Activated CD4-positive, alpha-beta T cell treated with anti-CD3 and anti-CD28 coated beads for 24 hours (primary cell): ENCODE data around the gene MSI2.

Experiments
- DNase-seq, 2 donors: peaks; one replicate each; pipeline ENCODE4 v3.0.0-alpha.2; 2020; ENCODE audit warnings: low read depth in 2 of 2

Gene MSI2

DNA sequence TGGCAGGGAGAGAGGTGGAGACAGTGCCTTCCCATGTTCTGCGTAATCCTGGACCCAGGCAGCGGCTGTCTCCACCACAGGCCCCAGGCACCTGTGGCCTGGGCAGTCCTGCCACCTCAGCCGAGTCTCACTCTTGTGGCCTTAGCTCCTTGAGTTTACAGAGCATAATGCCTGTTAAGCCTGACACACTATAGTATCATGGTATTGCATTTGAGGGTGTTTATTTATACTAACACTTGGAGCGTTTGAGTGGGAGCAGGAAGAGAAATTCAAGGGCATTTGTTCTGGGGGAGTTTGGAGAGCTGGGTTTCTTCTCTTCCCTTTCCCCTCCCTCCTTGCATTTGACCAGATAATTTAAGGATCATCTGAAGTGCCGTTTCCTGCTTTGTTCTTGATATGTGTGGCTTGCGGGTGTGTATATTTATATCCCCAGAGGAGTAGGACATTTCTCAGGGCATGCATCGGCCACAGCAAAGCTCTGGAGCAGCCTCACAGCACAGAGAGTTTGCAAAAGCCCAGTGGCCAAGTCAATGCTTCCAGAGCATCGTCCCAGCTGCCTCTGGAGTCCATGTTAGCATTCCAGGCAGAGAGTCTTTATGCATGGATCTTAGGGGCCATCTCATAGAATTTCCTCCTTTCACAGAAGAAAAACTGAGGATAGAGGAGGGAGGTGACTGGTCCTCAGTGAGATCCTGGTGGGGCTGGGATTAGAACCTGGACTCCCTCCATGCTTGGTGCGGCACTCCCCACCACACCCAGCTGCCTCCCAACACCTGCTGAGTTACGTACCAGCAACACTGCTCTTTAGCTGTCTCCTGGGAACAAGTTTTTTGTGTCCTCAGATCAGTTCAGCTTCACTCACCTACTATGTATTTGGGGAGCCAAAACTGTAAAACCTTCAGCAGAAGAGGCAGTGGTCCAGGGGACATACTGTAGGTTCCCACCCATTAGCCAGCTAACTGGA lies 266.0 kb downstream of the MSI2 start:
- no peak for DNase-seq

DNA sequence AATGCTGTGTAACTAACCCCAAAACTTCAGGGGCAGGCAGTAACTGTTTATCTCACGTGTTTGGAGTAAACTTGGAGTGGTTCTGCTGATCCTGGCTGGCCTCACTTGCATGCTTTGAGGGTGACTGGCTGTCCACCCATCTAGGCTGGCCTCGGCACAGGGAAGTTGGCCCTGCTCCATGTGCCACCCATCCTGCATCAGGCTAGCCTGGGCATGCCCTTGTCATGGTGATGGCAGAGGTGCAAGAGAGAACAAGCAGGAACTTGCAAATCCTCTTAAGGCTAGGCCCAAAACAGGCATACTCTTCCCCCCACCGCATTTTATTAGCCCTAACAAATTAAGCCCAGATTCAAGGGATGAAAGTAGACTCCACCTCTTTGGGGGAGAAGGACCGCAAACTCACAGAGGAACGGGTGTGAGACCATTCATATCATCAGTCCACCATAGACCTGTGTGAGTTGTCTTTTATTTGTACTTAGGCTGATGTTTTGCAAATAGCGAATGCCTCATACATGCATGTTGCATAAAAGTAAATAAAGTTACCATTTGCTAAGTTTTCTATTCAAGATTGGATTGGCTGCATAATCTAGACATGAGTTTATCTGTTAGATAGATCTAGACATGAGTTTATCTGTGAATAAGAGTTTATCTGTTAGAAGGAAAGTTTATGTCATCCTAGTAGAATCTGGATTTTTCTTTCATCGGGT lies 267.8 kb downstream of the MSI2 start:
- no peak for DNase-seq

DNA sequence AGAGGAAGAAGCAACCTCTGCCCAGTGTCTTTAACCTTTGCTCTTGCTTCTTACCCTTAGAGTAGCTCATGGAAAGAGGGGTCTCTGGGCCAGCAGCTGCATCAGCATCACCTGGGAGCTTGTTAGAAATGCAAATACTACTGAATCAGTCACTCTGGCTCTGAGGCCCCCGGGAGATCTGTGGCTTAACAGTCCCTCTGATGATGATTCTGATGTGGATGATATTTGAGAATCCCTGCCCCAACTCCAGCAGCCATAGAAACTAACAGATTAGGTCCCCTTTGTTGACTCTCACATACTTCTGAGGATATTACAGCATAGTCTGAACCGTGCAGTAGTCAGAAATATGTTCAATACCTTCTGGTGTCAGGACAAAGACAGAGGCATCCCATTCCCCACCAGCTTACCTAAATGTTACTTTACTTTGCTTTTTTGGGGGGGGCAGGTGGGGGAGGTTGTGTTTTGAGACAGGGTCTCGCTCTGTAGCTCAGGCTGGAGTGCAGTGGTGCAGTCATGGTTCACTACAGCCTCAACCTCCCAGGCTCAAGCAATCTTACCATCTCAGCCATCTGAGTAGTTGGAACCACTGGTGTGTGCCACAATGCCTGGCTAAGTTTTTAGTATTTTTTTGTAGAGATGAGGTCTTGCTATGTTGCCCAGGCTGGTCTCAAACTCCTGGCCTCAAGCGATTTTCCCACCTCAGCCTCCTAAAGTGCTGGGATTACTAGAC lies 268.7 kb downstream of the MSI2 start:
- no peak for DNase-seq

DNA sequence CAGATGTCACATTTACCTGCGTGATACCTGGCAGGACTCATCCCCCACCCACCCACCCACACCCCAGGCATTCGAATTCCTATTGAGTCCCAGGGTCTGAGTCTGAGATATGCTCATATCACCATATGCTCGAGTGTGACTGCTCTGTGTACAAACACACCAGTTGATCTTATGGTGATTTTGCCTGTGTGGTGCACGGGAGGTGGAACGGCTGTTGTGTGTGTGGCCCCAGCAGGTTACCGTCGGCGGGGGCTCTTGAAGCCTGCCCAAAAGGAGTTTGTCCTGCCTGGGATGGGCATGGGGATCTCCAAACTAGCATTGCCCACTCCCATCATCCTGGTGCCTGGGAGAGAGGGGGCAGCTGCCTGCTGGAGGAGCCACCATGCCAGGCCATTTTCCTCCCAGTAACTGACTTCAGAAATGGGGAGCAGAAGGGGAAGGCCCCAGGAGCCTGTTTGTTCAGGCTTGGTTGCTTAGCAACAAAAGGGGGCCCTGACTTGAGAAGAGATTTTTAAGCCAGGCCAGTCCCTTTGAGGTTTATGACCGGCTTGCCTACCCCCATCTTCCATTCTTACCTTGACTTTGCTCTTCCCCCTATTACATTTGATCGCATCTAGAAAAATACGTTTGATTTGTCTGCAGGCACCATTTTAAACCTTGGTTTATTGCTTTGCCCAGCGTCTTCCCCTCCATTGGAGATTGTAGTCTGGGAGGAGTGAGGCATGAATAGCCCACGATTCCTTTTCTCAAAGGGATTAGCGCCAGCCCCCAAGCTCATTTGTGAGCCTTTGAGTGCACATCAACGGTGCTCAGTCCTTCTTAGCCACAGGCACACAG lies 271.1 kb downstream of the MSI2 start:
- no peak for DNase-seq

DNA sequence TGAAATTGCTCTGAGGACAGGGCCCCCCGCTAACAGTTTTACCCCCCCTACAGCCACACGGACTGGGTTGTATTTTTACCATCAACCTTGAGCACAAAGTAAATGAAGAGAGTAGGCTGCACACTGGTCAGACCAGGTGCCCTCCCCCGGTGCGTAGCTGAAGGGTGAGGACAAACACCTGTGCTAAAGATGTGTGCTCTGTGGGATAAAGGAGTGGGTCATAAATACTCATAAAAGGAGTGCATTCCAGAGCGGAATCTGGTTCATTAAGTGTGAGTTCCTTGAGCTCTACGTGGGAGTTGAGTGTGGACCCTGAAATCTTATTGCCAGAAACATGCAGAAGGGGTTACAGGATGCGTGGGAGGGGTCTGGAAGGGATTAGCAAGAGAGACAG lies 271.7 kb downstream of the MSI2 start:
- no peak for DNase-seq

DNA sequence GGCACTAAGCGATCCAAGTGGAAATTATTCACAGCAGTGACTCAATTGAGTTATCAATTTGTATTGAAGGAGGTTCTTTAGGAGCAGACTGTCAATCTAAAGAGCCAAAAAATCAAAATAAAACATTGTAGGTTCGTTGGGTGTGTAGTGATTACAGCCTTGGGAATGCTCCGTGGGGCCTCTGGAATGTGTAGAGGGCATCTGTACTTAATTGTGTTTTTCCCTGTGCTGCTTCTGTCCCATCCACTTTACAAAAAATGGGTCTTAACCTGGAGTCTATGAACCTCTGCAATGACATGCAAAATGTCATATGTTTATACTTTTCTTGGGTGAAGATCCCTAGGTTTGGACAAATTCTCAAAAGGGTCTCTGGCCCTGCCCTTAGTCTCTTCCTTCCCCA lies 273.7 kb downstream of the MSI2 start:
- DNase-seq, result no peak

DNA sequence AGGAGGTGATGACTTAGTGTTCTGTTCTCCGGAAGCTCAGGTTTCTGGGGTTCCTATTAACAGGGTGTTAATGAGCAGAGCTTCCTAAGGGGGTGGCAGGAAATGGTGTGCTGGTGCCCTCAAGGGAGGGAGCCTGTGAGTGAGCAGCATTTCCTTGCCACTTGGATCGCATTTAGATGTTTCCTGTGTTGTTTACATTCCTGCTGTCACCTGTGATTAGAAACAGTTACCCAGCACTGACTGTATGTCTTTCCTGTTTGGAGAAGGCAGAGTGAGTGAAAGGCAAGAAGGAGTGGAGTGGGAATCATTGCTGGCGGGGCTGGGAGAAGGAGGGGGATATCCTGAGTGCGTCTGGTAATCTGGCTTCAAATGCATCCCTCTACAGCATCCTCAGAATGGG lies 274.2 kb downstream of the MSI2 start:
- DNase-seq, result no peak

DNA sequence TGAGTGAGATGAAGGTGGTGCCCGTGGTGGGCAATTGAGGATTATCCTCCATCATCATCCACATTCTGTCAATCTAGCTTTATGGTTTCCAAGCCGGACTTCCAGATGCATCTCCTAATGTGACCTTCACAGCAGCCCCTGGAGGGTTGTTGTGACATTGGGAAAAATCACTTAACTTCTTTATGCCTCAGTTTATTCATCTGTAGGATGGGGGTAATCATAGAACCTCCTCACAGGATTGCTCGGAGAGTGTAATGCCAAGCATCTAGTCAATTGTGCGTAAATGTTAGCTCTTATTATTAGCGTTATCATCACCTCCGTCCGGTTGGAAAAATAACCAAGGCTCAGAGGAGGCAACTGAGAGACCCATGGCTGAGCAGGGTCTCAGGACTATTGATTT lies 274.8 kb downstream of the MSI2 start:
- DNase-seq, result no peak

DNA sequence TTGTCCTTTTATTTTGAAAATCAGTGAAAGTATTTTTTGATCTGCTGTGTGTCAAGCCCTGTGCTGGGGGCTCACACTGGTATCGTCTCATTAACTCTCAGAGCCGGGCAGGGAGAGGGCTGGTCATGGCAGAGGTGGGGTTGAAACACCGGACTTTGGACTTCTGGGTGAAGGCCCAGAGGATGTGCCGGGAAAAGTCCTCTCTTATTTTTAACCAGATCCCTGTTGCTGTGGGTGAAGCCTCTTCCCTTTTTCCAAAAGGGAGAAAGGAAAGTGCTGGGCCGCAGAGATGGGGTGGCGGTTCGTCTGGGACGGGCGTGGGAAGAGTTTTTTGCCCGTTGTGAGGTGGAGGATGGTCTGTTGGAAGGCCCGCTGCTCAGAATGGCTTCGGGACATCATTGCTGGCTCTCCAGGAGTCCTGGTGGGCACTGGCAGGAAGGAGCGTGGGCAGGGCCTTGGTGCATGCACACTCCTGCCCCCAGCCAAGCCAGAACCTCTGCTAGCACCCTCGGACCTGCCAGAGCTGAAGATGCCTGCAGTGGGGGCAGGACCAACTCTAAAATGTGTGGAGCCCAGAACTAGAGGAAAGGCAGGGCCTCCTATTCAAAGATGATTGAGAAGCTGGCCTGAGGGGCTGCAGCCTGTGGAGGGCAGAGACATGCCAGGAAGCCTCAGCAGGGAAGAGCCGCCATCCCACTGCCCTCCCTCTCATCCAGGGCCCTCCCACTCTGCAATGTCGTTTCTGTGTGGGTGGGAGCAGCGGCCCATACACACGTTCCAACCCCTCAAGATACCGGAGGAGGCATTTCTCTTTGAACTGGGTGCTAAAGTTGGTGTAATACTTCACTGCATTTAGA lies 275.6 kb downstream of the MSI2 start:
- DNase-seq, result no peak

DNA sequence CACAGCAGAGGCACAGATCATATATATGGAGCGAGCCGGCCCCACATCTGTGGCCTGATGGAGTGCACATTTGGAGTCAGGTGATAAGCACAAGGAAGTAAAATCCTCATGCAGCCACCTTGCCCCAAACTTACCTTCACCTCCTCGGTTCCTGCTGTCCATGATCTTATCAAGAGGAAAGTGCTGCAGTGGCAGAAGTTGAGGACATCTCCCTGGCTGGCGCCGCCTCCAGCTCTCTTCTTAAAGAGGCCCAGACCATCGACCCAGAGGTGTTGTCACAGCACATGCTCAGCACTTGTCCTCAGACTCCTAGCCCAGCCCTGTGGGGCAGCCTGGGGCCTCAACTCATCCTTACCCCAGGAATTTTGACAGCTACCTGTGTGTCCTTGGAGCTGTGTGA lies 276.2 kb downstream of the MSI2 start:
- DNase-seq, result no peak

DNA sequence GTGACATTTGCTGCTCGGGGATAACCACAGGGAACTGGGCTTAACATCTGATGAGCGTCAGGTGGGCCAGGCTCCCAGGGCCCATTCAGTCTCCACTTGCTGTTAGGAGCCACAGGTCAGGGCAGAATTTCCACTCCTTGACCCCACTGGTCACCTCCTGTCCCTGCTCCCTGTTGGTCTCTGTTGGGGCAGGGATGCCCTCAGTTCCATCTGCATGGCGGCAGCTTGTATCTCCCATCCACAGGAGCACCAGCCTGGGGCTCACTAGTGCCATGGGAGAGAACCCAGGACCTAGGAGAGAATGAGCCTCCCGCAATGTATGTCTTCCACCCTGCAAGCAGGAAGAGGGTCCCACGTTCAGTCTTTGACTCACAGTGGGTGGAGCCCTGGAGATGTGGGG lies 276.6 kb downstream of the MSI2 start:
- no peak for DNase-seq

DNA sequence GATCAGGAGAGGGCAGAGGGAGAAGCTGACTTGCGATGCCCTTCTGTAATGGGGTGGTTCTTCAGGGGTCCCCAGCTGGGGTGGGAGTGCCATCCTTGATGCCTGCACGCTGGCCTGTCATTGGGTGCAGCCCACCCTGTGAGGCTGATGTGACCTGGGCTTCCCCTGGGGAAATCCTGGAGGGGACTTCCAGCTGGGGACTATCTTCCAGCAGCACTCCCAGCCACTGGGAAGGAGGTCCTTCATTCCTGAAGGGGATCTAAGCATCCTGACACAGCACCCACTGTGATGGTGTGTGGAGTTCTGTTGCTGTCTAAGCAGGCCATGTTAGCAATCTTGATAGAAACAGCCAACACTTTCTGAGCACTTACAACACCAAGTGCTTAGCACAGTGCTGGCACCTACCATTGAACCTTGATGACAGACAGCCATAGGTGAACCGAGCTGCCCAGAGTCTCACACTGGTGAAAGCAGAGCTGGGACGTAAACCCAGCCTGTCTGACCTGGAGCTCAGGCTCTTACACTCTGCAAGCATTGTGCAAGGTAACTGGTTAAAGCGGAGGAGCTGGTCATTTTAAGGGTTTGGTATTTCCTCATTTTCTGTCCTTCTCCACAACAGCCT lies 277.5 kb downstream of the MSI2 start:
- DNase-seq, result no peak

DNA sequence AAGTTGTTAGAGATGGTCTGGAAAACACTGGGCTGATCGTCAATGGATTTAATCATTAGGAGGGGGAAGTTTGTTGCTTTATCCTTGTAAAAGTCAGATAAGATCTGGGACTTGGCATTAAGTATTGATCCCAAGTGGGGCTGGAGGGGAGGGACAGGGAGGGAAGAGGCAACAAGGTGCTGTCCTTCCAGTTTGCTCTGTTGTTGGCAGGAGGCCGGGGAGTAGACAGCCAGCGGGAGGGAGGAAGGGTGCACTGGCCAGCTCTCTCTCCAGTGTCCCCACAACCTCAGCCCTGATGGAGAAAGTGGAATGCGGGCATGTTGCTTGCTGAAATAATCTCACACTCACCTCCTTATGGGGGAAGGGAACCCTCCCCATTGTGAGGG lies 278.5 kb downstream of the MSI2 start:
- no peak for DNase-seq

DNA sequence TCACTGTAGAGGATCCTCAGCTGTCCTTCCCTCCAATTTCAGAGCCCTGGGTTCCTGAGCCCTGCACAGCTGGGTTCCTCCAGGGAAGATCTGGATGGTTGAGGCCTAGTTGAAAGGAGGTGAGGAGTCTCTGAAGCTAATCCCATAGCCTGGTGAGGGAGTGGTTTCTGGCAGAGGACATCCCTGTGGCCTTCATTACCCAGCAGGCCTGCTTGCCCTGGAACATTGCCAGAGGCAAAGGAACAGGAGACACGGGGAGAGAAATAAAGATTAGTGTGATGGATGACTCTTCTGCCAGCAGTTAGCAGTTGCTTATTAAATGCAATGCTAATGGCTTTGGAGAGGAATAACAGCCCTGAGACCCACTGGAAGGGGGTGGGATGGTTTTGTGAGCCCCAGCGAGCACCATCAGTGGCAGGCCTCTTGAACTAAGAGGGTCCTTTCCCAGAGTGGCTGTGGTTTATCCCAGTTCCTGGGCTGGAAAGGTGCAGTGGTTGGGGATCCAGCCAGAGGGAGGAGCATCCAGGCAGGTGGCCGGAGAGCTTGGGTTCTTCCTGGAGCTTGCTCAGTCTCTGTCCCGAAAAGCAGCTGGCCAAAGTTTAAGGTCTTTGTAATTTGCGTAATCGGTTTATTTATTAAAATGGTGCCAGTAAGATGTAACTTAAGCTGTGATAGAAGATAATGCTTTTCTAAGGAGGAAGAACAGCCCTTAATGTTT lies 279.1 kb downstream of the MSI2 start:
- DNase-seq, result no peak

DNA sequence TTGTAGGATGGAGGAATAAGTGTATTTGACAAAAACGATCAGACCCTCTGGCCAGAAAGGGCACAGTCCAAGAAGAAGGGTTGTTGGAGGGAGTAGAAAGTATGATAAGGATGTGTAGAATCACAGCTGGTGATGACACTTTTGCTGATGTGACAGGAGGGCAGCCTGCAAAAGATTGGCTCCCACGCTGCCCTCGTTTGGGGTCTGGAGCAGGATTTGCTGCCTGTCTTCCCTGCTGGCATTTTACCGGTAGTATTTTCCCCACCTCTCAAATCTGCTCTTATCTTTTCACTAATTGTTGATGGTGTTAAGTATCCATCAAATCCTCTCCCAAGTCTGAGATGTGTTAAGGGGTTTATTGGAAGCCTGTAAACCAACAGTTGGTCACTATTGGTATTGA lies 280.0 kb downstream of the MSI2 start:
- DNase-seq, result no peak

DNA sequence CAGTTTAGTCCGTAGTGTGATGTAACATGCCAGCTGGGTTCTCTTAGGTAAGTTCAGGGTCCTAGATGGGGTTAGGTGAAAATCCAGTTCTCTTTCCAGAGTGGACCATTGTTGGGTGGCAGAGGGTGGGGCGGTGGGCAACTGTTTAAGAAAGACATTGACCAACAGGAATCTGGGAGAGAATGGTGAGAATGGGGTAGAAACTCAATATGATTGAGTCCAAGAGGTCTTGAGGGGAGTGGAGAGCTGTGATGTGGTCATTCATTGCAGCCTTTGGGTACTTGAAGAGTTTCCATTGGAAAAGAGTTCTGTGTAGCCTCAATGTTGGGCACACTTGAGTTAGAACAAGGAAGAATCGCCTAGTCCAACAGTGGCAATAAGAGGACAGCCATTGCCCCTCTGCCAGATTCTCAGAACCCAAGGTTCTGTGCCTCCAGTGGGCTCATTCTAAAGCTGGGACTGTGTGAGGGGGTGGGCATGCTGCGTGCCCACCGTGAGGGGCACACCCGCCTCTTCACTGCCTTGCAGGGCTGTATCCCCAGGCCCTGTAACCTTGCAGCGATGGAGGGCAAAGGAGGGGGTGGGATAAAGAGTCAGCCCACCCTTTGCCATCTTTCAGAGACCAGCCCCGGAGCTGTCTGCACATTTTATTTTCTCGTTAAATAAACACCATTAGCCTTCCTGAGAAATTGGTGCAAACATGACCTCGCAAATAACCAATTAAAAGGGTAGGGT lies 280.6 kb downstream of the MSI2 start:
- DNase-seq, result no peak

DNA sequence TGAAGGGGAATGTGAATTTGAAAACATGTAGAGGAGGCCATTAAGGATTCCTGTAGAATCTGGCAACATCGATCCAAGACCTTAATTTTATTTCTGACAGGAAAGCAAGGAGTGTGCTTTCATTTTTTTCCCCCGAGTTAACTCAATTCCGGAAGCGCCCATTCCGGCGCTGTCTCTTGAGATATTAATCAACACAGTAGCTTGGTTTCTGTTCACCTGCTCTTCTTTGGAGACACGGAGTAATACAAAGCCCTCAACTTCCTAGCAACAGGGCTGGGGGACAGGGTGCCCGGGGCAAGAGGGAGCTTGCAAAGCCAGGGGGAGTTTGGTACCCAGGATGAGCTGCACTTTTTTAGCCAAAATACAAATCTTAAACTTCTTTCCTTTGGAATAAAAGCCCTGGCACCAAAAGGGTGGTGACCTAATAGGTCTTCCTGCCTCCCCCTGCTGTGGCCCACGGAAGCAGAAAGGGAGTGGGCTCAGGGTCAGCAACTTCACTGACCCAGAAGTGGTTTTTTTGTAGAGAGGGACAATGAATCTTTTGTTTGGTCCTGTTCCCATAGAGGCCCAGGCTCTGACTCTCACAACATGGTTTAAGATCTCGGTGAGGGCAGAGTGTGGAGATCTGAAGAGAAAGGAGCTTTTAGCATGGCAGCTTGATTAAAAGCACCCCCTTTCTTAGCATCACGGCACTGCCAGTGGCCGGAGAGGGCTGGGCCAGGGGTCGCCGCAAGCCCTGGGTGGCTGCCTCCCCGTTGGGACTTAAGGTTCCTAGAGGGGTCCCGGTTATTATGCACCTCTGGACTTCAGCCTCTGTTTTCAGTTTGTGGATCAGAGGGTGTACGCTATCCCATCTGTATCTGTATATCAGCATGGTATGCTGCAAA lies 281.4 kb downstream of the MSI2 start:
- no peak for DNase-seq
